Esophagus (tissue), 2 donors: ENCODE data around the gene MYRIP. TPM values are rescaled to one million over a fixed set of nuclear protein-coding genes. Genes with fewer than 3 reads are reported as not detected.

Experiments
- H3K27ac ChIP-seq, 2 donors: one replicate each; pipeline ENCODE4 v1.5.1; 2013; ENCODE audit warnings: low read depth in 2 of 2, mild to moderate bottlenecking in 2 of 2, inconsistent platforms in 1 of 2, low read length in 1 of 2, moderate library complexity in 1 of 2
- H3K27me3 ChIP-seq, 2 donors: one replicate each; pipeline ENCODE4 v1.6.1; 2013; ENCODE audit warnings: low read length in 2 of 2, control low read depth in 1 of 2, mild to moderate bottlenecking in 1 of 2; ENCODE audit not compliant: insufficient read depth in 2 of 2, control insufficient read depth in 1 of 2
- H3K36me3 ChIP-seq, 2 donors: one replicate each; pipeline ENCODE4 v1.6.1; 2013; ENCODE audit warnings: low read length in 1 of 2; ENCODE audit not compliant: control insufficient read depth in 2 of 2, insufficient read depth in 2 of 2
- H3K4me1 ChIP-seq, 2 donors: one replicate each; pipeline ENCODE4 v1.6.1; 2013; ENCODE audit warnings: low read length in 1 of 2; ENCODE audit not compliant: control insufficient read depth in 2 of 2, insufficient read depth in 2 of 2
- H3K4me3 ChIP-seq, 2 donors: one replicate each; pipeline ENCODE4 v1.5.1; 2013; ENCODE audit warnings: low read length in 2 of 2, mild to moderate bottlenecking in 2 of 2, low read depth in 1 of 2, moderate library complexity in 1 of 2
- H3K9me3 ChIP-seq, 2 donors: one replicate each; pipeline ENCODE4 v1.6.1; 2013; ENCODE audit warnings: mild to moderate bottlenecking in 2 of 2, low read depth in 1 of 2, low read length in 1 of 2, moderate library complexity in 1 of 2; ENCODE audit not compliant: control insufficient read depth in 2 of 2, insufficient read depth in 1 of 2
- WGBS, 2 donors: extraction: QIAGEN DNeasy Blood & Tissue Kit; methylation state at CpG; one replicate each; pipeline ENCODE4 v1.1.7; 2013; 5-methylcytosine and 5-hydroxymethylcytosine counted together
- polyA plus RNA-seq, 2 donors: library from polyadenylated mRNA; stranded (reverse); fragments of 200-250 nt; gene quantifications; one replicate each; pipeline ENCODE4 v1.2.3, GENCODE V29; 2013
- donor health status: healthy with polysubstance abuse.
- donor health status: Bipolar disorder and iron deficiency.

Gene MYRIP
- polyA plus RNA-seq, 2 donors, result 0.29 to 0.55 TPM

DNA sequence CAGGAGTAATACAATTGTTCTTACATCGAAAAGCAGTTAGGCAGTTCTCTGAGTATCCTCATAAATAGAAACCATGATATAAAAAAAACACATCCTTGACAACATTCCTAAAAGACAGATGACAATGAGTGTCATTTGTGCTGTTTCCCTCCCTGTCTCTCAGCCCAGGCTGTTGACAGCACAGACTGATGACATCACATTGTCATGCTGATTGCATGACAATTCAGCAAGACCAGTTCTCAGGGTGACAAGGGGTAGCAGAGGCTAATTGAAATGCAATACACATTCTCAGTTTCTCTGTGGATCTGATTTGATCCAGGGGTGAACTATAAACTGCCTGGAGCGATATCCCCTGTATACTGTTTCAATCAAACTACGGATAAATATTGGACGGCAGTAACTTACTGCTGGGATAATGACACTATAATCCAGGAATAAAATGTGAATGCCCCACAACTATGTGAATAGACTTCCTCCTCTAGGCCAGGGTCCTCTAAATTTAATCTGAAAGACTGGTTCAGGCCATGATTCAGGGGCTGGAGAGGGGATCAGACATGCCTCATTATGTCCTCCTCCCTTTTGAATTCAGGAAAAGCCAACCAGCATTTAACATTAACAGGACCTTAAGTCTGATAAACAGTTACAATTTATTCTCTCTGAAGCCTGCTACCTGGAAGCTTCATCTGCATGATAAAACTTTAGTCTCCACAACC is 483.4 kb downstream of the MYRIP start:
- Histone ChIP-seq H3K9me3 (peaks cover 0 to 3% of the 10 kb centered on the region in 2 donors), H3K4me3 (no peak overlapping the region), H3K4me1 (peaks cover 0 to 3% of the 10 kb centered on the region in 2 donors), H3K27me3 (no peaks in the 10 kb centered on the region), H3K36me3 (peaks cover 0 to 3% of the 10 kb centered on the region in 2 donors), H3K27ac (no peak overlapping the region)
- WGBS, 2 donors, result 68 to 85% methylated on average over 4 of the region's 4 CpGs

DNA sequence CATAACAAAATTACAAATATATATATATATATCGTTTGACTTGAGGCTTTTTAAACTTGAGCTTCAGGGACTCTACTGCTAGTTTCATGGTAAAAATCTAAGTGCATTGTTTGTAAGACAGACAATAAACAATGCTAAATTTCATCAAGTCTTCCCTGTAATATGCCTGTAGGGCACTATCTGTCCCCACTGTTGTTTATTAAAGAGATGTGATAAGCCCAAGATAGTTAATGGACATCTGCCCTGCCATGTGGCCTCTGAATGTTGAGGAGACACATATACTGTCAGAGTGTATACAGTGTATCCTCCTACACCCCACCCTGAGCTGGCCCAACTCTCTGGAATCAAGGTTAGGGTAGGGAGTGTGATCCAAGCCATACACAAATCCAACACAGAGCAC is 485.0 kb downstream of the MYRIP start:
- peaks cover 0 to 3% of the 10 kb centered on the region in 2 donors for H3K36me3 ChIP-seq
- no peak overlapping the region for H3K27ac ChIP-seq
- 96 to 100% methylated on average over 1 of the region's 1 CpG for WGBS, 2 donors
- no peaks in the 10 kb centered on the region for H3K27me3 ChIP-seq
- H3K4me3 ChIP-seq, result no peak overlapping the region
- H3K4me1 ChIP-seq, result peaks cover 0 to 3% of the 10 kb centered on the region in 2 donors
- peaks cover 0 to 3% of the 10 kb centered on the region in 2 donors for H3K9me3 ChIP-seq

DNA sequence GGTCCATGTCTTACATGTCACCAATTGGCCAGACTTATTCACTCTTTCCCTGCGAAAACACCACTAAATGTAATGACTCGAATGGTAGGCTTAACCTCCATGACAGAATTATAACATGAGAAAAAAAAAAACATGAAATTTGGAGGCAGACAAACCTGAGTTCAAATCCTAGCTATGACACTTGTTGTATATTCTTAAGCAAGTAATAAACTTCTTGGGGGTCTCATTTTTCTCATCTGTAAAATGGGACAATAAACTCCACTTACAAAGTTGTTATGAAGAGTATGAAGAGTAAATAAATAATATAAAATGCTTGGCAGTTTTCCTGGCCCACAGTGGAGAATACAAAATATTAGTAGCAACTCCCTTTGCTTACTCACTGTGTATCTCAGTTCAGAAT is 488.7 kb downstream of the MYRIP start:
- Histone ChIP-seq H3K36me3 (no peaks in the 10 kb centered on the region), H3K27me3 (no peaks in the 10 kb centered on the region), H3K9me3 (no peaks in the 10 kb centered on the region), H3K4me3 (no peak overlapping the region), H3K27ac (no peak overlapping the region), H3K4me1 (no peaks in the 10 kb centered on the region)
- 90 to 95% methylated on average over 2 of the region's 2 CpGs for WGBS, 2 donors

DNA sequence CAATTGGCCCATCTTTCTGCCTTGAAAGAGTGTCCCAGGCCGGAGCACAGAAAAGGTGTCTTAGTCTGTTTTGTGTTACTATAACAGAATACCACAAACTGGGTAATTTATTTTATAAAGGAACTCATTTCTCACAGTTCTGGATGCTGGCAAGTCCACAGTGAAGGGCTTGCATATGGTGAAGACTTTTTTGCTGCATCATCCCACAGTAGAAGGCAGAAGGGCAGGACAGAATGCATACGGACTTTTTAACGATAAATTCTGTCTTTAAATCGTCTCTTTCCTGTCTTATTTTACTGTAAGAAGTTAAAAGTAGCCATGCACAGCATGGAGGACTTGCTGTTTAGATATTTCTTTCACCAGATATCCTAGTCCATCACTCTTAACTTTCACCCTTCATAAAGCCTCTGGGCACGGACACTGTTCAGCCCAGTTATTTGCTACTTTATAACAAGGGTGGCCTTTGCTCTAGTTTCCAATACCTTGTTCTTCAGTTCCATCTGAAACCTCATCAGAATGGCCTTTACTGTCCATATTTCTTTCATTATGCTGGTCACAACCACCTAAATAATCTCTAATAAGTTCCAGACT is 489.8 kb downstream of the MYRIP start:
- 93 to 94% methylated on average over 5 of the region's 5 CpGs for WGBS, 2 donors
- Histone ChIP-seq H3K4me1 (no peaks in the 10 kb centered on the region), H3K36me3 (no peaks in the 10 kb centered on the region), H3K9me3 (no peaks in the 10 kb centered on the region), H3K27me3 (no peaks in the 10 kb centered on the region), H3K4me3 (no peak overlapping the region), H3K27ac (no peak overlapping the region)

DNA sequence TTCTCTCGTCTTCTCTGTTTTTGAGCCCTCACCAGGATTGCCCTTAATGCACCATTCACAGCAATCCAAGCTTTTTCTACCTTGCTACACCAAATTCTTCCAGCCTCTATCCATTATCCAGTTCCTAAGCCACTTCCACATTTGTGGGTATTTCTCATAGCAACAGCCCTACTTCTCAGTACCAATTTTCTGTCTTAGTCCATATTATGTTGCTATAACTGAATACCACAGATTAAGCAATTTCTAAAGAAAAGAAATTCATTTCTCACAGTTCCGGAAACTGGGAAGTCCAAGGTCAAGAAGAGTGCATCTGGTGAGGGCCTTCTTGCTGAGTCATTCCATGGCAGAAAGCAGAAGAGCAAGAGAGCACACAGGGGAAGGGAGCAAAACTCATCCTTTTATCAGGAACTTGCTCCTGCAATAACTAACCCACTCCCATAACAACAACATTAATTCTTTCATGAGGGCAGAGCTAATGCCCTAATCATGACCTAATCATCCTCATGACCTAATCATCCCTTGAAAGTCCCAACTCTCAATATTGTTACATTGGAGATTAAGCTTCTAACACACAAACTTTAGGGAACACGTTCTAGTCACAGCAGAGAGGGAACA is 490.4 kb downstream of the MYRIP start:
- H3K27ac ChIP-seq, result no peak overlapping the region
- no peaks in the 10 kb centered on the region for H3K36me3 ChIP-seq
- 83 to 85% methylated on average over 3 of the region's 3 CpGs for WGBS, 2 donors
- H3K9me3 ChIP-seq, result no peaks in the 10 kb centered on the region
- H3K27me3 ChIP-seq, result no peaks in the 10 kb centered on the region
- no peaks in the 10 kb centered on the region for H3K4me1 ChIP-seq
- no peak overlapping the region for H3K4me3 ChIP-seq

DNA sequence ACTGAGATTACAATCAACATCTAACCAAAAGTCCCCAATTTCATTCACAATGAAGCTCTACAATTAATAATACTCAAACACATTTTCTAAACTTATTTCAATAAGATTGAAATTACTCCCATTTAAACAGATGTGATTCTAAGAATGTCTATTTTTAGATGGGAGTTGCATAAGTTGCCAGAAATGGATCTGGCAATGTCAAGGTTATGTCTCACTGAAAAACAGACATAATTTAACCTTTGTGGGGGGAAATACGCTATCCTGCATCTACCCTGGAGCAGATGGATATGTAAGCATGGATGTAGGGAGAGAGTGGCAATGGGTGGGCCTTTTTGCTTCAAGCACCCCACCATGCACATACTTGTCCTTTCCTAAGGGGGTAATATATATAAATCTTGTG is 493.4 kb downstream of the MYRIP start:
- 80% methylated on average over 1 of the region's 1 CpG for WGBS, 2 donors
- no peaks in the 10 kb centered on the region for H3K4me1 ChIP-seq
- no peaks in the 10 kb centered on the region for H3K36me3 ChIP-seq
- H3K4me3 ChIP-seq, result no peak overlapping the region
- H3K9me3 ChIP-seq, result no peaks in the 10 kb centered on the region
- H3K27ac ChIP-seq, result no peak overlapping the region
- no peaks in the 10 kb centered on the region for H3K27me3 ChIP-seq

DNA sequence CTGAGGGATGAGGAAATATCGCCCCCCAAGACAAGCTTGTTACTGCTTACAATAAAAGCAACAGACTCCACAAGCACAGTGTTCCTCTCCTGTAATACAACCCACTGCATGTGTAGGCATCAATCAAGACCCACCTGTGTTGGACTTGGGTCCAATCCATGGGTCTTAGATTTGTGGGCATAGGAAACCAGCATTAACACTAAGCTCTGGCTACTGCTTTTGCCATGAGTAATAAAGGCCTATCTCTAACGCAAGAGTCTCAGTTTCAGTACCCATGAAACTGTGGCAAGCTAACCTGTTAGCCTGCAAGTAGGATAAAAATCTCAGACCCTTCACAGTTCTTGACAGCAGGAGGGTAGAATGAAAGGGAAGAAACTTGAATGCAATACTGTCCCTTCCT is 494.9 kb downstream of the MYRIP start:
- H3K9me3 ChIP-seq, result no peaks in the 10 kb centered on the region
- no peak overlapping the region for H3K4me3 ChIP-seq
- no peaks in the 10 kb centered on the region for H3K4me1 ChIP-seq
- no peaks in the 10 kb centered on the region for H3K36me3 ChIP-seq
- H3K27ac ChIP-seq, result no peak overlapping the region
- 86 to 90% methylated on average over 2 of the region's 2 CpGs for WGBS, 2 donors
- no peaks in the 10 kb centered on the region for H3K27me3 ChIP-seq

DNA sequence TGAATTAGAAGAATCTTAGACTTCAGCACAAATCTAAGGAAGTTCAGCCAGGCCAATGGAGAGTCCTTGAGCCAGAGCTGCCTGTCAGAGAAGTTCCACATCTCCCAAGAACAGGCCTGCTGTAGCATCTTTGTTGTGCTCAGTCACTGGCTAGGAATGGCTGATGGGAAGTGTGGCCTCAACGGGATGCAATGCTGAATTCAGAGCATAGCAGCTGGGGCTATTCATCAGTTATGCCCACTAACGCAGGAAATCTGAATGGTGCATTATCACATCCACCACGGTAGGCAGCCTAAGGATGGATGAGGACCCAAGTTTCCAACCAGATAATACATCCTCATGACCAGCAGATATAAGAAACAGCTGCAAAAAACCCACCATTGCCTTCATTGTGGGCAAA is 496.9 kb downstream of the MYRIP start:
- 92 to 98% methylated on average over 3 of the region's 3 CpGs for WGBS, 2 donors
- Histone ChIP-seq H3K9me3 (no peaks in the 10 kb centered on the region), H3K27me3 (no peaks in the 10 kb centered on the region), H3K4me3 (no peak overlapping the region), H3K27ac (no peak overlapping the region), H3K4me1 (no peaks in the 10 kb centered on the region), H3K36me3 (no peaks in the 10 kb centered on the region)

DNA sequence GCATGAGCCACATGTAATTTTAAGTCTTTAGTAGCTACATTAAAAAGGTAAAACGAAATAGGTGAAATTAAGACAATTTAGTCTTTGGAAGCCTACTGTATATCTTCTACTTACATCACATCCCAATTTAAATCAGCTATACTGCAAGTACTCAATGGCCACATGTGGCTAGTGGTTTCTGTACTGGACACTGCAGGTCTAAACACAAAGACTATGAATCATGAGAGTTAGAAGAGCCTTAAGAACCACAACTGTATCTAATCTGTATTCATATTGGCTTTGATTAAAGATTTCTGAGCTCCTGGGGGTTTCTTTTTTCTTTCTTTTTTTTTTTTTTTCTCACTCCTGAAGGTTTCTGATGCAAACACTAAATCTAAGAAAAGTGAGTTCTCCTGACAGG is 497.8 kb downstream of the MYRIP start:
- H3K4me1 ChIP-seq, result no peaks in the 10 kb centered on the region
- no peaks in the 10 kb centered on the region for H3K27me3 ChIP-seq
- H3K27ac ChIP-seq, result no peak overlapping the region
- no peaks in the 10 kb centered on the region for H3K36me3 ChIP-seq
- no peaks in the 10 kb centered on the region for H3K9me3 ChIP-seq
- H3K4me3 ChIP-seq, result no peak overlapping the region
- WGBS, 2 donors, result 86 to 90% methylated on average over 1 of the region's 1 CpG
